Astrocyte (in vitro differentiated cells and primary cell): ENCODE measurements around the gene SCCPDH. TPM values are rescaled to one million over a fixed set of nuclear protein-coding genes. Genes with fewer than 3 reads are reported as not detected.

Experiments
- DNase-seq: peaks from one replicate; pipeline ENCODE4 v3.0.0-alpha.2; 2010; ENCODE audit warnings: low read depth
- FAIRE-seq: peaks from 2 replicates; lab custom pipeline; 2011; peaks lifted over from hg19 to GRCh38; lab: Jason Lieb, UNC
- H2AFZ ChIP-seq: 2 replicates; pipeline ENCODE4 v1.6.0; 2012; ENCODE audit warnings: low read depth, low read length, inconsistent platforms
- H3K27ac ChIP-seq: 2 replicates; pipeline ENCODE4 v1.5.1; 2011; ENCODE audit warnings: low read depth, low read length, inconsistent platforms
- H3K27me3 ChIP-seq: 2 replicates; pipeline ENCODE4 v1.6.0; 2011; ENCODE audit warnings: low read length, inconsistent platforms; ENCODE audit not compliant: insufficient read depth
- H3K36me3 ChIP-seq: 2 replicates; pipeline ENCODE4 v1.5.1; 2011; ENCODE audit warnings: low read length, inconsistent platforms; ENCODE audit not compliant: insufficient read depth
- H3K4me1 ChIP-seq: 2 replicates; pipeline ENCODE4 v1.5.1; 2011; ENCODE audit warnings: low read length, inconsistent platforms; ENCODE audit not compliant: insufficient read depth
- H3K4me2 ChIP-seq: 2 replicates; pipeline ENCODE4 v1.6.0; 2012; ENCODE audit warnings: low read length, inconsistent platforms
- H3K4me3 ChIP-seq: 2 replicates; pipeline ENCODE4 v1.5.1; 2011; ENCODE audit warnings: low read depth, mild to moderate bottlenecking, low read length, inconsistent platforms; ENCODE audit not compliant: insufficient read depth
- H3K79me2 ChIP-seq: 2 replicates; pipeline ENCODE4 v1.6.0; 2012; ENCODE audit warnings: mild to moderate bottlenecking, low read length, inconsistent platforms; ENCODE audit not compliant: insufficient read depth
- H3K9ac ChIP-seq: 2 replicates; pipeline ENCODE4 v1.6.0; 2012; ENCODE audit warnings: mild to moderate bottlenecking, low read length, inconsistent platforms
- H3K9me3 ChIP-seq: 2 replicates; pipeline ENCODE4 v1.5.1; 2012; ENCODE audit warnings: low read depth, mild to moderate bottlenecking, low read length, inconsistent platforms; ENCODE audit not compliant: insufficient read depth
- H4K20me1 ChIP-seq: 2 replicates; pipeline ENCODE4 v1.6.0; 2012; ENCODE audit warnings: low read length, inconsistent platforms; ENCODE audit not compliant: insufficient read depth
- H3K27ac Mint-ChIP-seq: one replicate; pipeline ENCODE4 v1.8.0; 2021; ENCODE audit warnings: mild to moderate bottlenecking, mixed read lengths; ENCODE audit not compliant: unreplicated experiment
- H3K27me3 Mint-ChIP-seq: one replicate; pipeline ENCODE4 v1.8.0; 2021; ENCODE audit warnings: low read depth, mixed read lengths; ENCODE audit not compliant: unreplicated experiment
- H3K36me3 Mint-ChIP-seq: one replicate; pipeline ENCODE4 v1.8.0; 2021; ENCODE audit warnings: low read depth, mixed read lengths; ENCODE audit not compliant: unreplicated experiment
- H3K4me1 Mint-ChIP-seq: one replicate; pipeline ENCODE4 v1.8.0; 2021; ENCODE audit warnings: low read depth, mixed read lengths; ENCODE audit not compliant: unreplicated experiment
- H3K4me3 Mint-ChIP-seq: one replicate; pipeline ENCODE4 v1.8.0; 2021; ENCODE audit warnings: mild to moderate bottlenecking, moderate library complexity, mixed read lengths; ENCODE audit not compliant: unreplicated experiment
- H3K9me3 Mint-ChIP-seq: one replicate; pipeline ENCODE4 v1.8.0; 2021; ENCODE audit warnings: mild to moderate bottlenecking, mixed read lengths; ENCODE audit not compliant: unreplicated experiment
- CTCF ChIP-seq: IDR thresholded peaks from 2 replicates; pipeline ENCODE4 v1.5.1; 2011; ENCODE audit warnings: low read depth, mild to moderate bottlenecking, inconsistent platforms, low read length, moderate library complexity; ENCODE audit not compliant: insufficient read depth
- EZH2 ChIP-seq: IDR thresholded peaks from 2 replicates; pipeline ENCODE4 v1.6.1; 2012; ENCODE audit warnings: mild to moderate bottlenecking, low read length, inconsistent platforms; ENCODE audit not compliant: insufficient read depth
- total RNA-seq: library from RNA; stranded (reverse); gene quantifications from 2 replicates; pipeline ENCODE4 v1.2.1, GENCODE V29; 2021

The SCCPDH gene
- total RNA-seq, 1 donor from 2014 or later, result 25.0 TPM

- Histone ChIP-seq H3K4me2 (no peak overlapping the region), H3K36me3 (no peaks in the 10 kb centered on the region), H3K4me3 (no peak overlapping the region), H3K9ac (no peak overlapping the region), H3K4me1 (peaks cover 5% of the 10 kb centered on the region), H3K9me3 (no peaks in the 10 kb centered on the region), H2AFZ (no peak overlapping the region), H3K27ac (no peak overlapping the region), H4K20me1 (no peaks in the 10 kb centered on the region), H3K27me3 (peaks cover 2% of the 10 kb centered on the region), H3K79me2 (no peaks in the 10 kb centered on the region)
- H3K4me1 Mint-ChIP-seq, result peaks cover 5% of the 10 kb centered on the region
- peaks cover 16% of the 10 kb centered on the region for H3K27me3 Mint-ChIP-seq
- FAIRE-seq, result no peak
- H3K36me3 Mint-ChIP-seq, result no peaks in the 10 kb centered on the region
- no peak overlapping the region for H3K27ac Mint-ChIP-seq
- H3K4me3 Mint-ChIP-seq, result no peak overlapping the region
- TF ChIP-seq EZH2, result no peak
- no peak for TF ChIP-seq CTCF
- H3K9me3 Mint-ChIP-seq, result peaks cover 6% of the 10 kb centered on the region
- DNase-seq, result no peak
Measured at GRCh38 chr1:246794828-246795671, 70.8 kb downstream of the SCCPDH start.

DNA sequence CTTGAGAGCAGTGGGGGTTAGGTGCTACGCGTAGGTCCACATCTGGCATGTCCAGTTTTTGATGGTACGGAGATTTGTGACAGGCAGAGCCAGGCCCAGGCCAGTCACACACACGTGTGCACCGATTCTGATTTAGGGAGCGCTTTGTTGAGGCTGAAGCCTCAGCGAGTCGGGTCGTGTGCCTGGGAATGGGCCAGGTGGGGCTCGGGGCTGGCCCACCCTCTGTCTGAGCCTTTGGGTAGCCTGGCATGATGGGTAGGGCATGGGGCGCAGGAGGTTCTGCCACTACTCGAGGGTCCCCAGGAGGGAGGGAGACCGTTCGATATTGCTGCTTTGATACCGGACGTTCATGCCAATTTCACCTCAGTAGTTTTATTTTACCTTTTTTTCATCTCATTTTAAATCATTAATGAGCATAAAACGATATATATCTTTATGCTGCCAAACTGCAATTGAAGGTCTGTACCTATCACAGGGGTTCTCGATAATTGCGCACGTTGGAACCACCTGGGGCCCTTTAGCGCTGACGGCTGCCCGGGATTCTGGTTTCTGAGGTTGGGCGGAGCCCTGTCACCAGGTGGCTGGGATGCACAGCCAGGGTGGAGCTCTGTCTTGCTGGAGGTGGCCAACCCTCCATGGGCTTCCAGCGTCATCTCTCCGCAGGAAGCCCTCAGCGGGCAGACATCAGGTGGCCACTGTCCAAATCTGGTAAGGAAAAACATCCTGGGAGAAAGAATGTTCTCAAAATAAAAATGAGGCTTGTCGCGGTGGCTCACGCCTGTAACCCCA lies 71.9 kb downstream of the SCCPDH start:
- no peaks in the 10 kb centered on the region for H3K9me3 ChIP-seq
- H3K4me1 ChIP-seq, result peaks cover 5% of the 10 kb centered on the region
- Mint-ChIP-seq H3K27ac (no peak overlapping the region), H3K27me3 (peaks cover 19% of the 10 kb centered on the region), H3K9me3 (peaks cover 6% of the 10 kb centered on the region), H3K36me3 (no peaks in the 10 kb centered on the region), H3K4me1 (peaks cover 5% of the 10 kb centered on the region), H3K4me3 (no peak overlapping the region)
- no peak for TF ChIP-seq CTCF
- TF ChIP-seq EZH2, result no peak
- H3K4me2 ChIP-seq, result no peak overlapping the region
- no peak overlapping the region for H3K27ac ChIP-seq
- no peak for FAIRE-seq
- no peak overlapping the region for H3K4me3 ChIP-seq
- no peak overlapping the region for H2AFZ ChIP-seq
- no peak for DNase-seq
- no peaks in the 10 kb centered on the region for H3K79me2 ChIP-seq
- H3K9ac ChIP-seq, result no peak overlapping the region
- no peaks in the 10 kb centered on the region for H3K36me3 ChIP-seq
- H4K20me1 ChIP-seq, result no peaks in the 10 kb centered on the region
- peaks cover 2% of the 10 kb centered on the region for H3K27me3 ChIP-seq
